ENCODE data around the gene M1AP.
"Not testable (repeated sequence)": the region's sequence is repeated elsewhere in the genome, so short reads cannot be mapped to it uniquely, and the experiment has no call there.

Gene M1AP

GRCh38 chr2:74646834-74647482 lies 1.2 kb downstream of the M1AP start:
- DNase-seq, result no peak

- DNase-seq, result no peak
These were observed 1.9 kb downstream of the M1AP start for GRCh38 chr2:74646201-74646600.

GRCh38 chr2:74645344-74645743 lies 2.8 kb downstream of the M1AP start:
- no peak for DNase-seq

GRCh38 chr2:74639550-74639949 lies 8.6 kb downstream of the M1AP start:
- no peak for DNase-seq

- DNase-seq, result no peak
These were observed 15.2 kb downstream of the M1AP start for GRCh38 chr2:74632939-74633312.

- no peak for DNase-seq
These were observed 15.8 kb downstream of the M1AP start for GRCh38 chr2:74632209-74632938.

GRCh38 chr2:74630454-74630853 lies 17.7 kb downstream of the M1AP start:
- not testable (repeated sequence) for DNase-seq

- DNase-seq, result no peak
These were observed 19.5 kb downstream of the M1AP start for GRCh38 chr2:74628538-74629105.

- DNase-seq, result no peak
These were observed 22.3 kb downstream of the M1AP start for GRCh38 chr2:74625658-74626425.

- DNase-seq, result no peak
These were observed 27.5 kb downstream of the M1AP start for GRCh38 chr2:74620671-74621070.

GRCh38 chr2:74619651-74620297 lies 28.4 kb downstream of the M1AP start:
- no peak for DNase-seq

- no peak for DNase-seq
These were observed 29.6 kb downstream of the M1AP start for GRCh38 chr2:74618410-74619083.

- no peak for DNase-seq
These were observed 31.0 kb downstream of the M1AP start for GRCh38 chr2:74617122-74617521.

- DNase-seq, result no peak
These were observed 41.2 kb downstream of the M1AP start for GRCh38 chr2:74606927-74607326.

- DNase-seq, result no peak
These were observed 44.7 kb downstream of the M1AP start for GRCh38 chr2:74603282-74604000.

- no peak for DNase-seq
These were observed 45.4 kb downstream of the M1AP start for GRCh38 chr2:74602586-74603281.

GRCh38 chr2:74599676-74600075 lies 48.5 kb downstream of the M1AP start:
- no peak for DNase-seq

- peak; percentile 54 for DNase-seq
These were observed 50.7 kb downstream of the M1AP start for GRCh38 chr2:74597410-74597809.

GRCh38 chr2:74596584-74596983 lies 51.5 kb downstream of the M1AP start:
- DNase-seq, result no peak

GRCh38 chr2:74593826-74594772 lies 54.0 kb downstream of the M1AP start:
- DNase-seq, result no peak

Measured in NCI-H1436 (cell line).